NCI-H2107 treated with DMSO at 0.1 percent for 48 hours (cell line): ENCODE results near the gene PSPH.

ENCODE experiments used
- DNase-seq: peaks from one replicate; lab custom pipeline; 2025; ENCODE audit not compliant: unreplicated experiment; lab: John Stamatoyannopoulos, UW

Gene PSPH

DNA sequence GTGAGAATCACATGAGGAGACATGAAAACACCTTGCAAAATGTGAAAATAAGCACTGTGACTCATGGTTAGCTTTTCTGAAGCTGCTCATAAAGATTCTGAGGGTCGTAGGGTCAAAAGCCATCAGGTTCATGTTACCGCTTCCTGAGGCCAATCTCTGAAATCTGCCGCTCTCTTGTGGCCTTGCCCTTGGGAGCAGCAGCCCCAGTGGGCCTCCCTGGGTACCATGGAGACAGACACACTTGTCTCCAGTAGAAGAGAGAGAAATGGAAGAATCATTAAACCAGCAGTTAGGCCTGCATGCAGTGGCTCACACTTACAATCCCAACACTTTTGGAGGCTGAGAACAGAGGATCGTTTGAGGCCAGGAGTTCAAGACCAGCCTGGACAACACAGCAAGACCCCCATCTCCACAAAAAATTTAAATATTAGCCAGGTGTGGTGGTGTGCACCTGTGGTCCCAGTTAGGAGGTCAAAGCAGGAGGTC lies 44.0 kb downstream of the PSPH start:
- DNase-seq: no peak

DNA sequence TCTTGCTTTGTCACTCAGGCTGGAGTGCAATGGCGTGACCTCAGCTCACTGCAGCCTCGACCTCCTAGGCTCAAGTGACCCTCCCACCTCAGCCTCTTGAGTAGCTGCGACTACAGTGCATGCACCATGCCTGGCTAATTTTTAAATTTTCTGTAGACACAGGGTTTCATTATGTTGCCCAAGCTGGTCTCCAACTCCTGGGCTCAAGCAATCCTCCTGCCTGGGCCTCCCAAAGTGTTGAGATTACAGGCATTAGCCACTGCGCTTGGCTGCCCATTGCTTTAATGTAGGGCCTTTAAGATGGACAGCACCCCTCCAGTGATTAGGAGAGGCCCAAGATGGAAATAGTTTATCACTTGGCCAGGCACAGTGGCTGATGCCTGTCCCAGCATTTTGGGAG lies 47.5 kb downstream of the PSPH start:
- DNase-seq: no peak

DNA sequence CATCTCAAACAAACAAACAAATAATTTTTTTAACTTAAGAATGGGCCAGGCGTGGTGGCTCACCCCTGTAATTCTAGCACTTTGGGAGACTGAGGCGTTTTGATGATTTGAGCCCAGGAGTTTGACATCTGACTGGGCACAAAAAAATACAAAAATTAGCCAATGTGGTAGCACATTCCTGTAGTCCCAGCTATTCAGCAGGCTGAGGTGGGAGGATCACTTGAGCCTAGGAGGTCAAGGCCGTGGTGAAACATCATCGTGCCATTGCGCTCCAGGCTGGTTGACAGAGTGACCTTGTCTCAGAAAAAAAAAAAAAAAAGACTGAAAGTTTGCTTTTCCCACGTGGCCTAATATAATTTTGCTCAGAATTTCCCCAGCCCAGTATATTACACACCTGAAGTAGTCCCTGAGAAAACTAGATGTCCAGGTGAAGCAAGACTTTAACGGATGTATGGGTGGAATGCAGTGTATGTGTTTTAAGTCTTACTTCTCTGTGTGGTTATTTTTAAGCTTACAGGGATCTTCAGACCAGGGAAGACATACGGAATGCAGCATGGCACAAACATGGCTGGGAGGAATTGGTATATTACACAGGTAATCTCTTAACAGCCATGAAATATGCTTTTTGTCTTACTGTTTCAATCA lies 54.3 kb downstream of the PSPH start:
- no peak for DNase-seq

DNA sequence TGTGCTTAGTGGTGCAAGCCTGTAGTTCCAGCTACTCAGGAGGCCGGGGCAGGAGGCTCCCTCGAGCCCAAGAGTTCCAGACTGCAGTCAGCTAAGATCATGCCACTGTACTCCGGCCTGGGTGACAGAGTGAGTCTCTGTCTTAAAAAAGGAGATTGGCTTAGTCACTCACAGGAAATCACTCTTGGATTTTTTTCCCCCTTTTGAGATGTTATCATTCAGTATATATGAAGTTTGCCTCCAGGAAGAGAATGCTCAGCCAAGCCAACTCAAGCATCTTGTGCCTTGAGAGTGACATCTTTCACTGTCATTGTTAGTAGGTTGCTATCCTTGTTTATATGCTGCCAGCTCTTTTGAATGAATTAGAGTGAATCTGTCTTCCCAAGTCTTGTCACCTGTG lies 58.9 kb downstream of the PSPH start:
- DNase-seq: no peak

DNA sequence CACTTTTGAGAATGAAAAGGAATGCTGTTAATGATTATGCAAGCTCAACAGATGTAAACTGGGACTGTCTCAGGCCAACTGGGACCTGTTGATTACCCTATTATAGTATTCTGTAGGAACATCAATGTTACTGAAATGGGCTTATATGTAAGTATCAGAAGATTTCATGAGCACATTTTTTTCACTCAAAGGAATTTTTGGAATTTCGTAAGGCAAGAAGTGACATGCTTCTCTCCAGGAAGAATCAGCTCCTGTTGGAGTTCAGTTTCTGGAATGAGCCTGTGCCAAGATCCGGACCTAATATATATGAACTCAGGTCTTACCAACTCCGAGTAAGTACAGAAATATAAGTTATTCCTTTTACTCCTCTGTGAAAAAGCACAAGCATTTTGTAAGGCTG lies 67.7 kb downstream of the PSPH start:
- no peak for DNase-seq

DNA sequence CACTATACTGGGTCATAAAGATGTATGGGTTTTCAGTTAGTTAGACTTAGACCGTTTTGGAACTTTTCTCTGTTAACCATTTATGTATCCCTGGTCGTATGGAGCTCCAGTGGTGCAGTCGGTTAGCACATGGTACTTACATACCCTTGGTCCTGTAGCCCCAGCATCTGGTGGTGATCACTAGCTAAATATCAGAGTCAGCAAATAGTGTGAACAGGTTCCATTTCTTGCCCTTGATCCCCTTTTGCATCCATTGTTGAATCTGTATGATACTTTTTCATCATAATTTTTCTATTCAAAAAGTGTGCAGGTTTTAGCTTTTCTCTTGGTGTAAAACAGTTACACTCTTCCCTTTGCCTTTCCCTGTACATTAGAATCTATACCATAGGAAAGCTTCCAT lies 71.0 kb downstream of the PSPH start:
- DNase-seq: no peak

DNA sequence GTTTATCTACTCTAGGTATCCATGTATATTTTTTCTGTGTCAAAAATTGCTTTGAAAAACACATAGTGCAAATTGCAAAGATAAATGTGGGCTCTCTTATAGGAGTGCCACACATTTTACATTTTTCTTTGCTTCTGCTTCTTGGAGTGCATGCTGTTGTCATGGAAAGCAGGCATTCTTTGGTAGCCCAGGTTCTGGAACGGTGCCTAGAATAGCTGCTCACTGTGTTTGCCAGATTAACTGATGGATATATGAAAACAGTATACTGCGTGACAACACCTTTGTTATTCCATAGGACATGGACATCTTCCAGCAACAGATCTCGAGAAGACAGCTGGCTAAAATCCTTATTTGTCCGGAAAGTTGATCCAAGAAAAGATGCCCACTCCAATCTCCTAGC lies 73.4 kb downstream of the PSPH start:
- DNase-seq: no peak

DNA sequence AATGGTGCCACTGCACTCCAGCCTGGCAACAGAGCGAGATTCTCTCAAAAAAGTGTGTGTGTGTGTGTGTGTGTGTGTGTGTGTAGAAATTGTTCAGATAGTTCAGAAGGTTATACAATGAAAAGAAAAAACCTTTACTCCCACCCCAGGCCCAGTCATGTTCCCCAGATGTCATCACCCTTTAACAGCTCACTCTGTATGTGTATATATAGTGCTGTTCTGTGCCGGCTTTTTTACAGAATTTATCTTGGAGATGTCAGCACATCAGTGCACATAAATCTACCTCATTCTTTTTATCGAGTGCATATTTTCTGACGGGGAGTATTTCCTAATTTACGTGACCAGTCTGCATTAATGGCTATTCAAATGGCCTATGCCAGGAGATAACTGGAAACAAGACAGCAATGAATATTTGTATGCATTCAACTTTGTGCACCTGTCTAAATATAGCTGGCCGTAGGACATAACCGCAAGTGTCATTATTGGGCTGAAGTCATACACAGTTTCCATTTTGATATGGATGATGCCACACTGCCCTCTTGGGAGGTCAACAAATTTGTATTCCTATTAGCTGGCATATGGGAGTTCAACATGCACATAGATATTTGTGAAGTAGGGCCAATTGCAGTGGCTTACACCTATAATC lies 75.1 kb downstream of the PSPH start:
- no peak for DNase-seq

DNA sequence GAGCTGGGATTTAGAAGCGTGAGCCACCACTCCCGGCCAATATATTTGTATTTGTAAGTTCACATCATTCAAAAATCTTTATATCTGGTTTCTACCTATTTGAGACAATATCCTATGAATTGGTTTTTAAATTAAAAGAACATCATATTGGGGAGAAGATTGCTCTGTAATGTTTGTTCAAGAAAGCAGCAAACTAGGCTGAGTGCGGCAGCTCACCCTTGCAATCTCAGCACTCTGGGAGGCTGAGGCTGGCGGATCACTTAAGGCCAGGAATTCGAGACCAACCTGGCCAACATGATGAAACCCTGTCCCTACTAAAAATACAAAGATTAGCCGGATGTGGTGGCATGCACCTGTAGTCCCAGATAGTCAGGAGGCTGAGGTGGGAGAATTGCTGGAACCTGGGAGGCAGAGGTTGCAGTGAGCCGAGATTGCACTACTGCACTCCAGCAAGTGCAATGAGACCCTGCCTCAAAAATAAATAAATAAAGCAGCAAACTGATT lies 77.4 kb downstream of the PSPH start:
- no peak for DNase-seq

GRCh38 chr7:55970978-55971377 lies 80.3 kb downstream of the PSPH start:
- peak; percentile 69 for DNase-seq

- peak; percentile 69 for DNase-seq
Observed at GRCh38 chr7:55970561-55970960, 80.7 kb downstream of the PSPH start.

- no peak for DNase-seq
Observed at GRCh38 chr7:55969391-55969790, 81.9 kb downstream of the PSPH start.

GRCh38 chr7:55966851-55967250 lies 84.4 kb downstream of the PSPH start:
- DNase-seq: no peak

DNA sequence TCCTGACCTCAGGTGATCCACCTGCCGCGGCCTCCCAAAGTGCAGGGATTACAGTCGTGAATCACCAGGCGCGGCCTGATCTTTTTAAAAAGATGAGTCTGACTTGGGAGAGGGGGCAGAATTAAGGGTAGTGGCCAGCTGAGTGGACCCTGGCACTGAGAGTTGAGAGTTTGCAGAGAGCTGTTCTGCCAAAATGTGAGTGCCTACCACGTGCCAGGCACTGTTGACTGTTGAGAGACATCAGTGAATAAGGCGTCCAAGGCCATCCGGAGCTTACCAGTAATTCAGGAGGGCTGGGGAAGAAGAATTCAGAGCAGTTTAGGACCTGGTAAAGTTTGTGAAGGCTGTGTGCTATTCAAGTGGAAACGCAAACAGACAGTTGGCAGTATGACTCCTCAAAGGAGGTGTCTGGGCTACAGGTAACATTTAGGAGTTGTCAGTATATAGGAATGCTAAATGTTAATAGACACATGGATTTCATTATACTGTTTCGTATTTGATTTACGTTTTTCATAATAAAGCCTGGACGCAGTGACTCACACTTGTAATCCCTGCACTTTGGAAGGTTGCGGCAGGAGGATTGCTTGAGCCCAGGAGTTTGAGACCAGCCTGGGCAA lies 85.3 kb downstream of the PSPH start:
- no peak for DNase-seq

DNA sequence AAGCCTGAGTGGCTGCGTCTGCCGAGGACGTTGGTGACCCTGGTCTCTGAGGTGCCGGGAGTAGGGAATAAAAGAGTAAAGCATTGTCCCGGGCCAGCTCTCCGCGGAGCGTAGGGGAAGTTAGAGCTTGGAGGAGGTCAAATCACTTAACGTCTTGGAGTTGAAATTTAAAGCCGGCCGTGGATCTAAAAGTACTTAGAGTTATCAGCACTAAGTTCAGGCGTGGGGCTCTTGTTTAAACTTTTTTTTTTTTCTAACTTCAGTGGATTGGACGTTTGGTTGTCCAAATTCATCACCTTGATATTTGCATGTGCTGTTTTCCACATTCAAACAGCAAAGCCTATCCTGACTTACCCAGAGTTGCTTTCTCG lies 86.2 kb downstream of the PSPH start:
- DNase-seq: no peak

DNA sequence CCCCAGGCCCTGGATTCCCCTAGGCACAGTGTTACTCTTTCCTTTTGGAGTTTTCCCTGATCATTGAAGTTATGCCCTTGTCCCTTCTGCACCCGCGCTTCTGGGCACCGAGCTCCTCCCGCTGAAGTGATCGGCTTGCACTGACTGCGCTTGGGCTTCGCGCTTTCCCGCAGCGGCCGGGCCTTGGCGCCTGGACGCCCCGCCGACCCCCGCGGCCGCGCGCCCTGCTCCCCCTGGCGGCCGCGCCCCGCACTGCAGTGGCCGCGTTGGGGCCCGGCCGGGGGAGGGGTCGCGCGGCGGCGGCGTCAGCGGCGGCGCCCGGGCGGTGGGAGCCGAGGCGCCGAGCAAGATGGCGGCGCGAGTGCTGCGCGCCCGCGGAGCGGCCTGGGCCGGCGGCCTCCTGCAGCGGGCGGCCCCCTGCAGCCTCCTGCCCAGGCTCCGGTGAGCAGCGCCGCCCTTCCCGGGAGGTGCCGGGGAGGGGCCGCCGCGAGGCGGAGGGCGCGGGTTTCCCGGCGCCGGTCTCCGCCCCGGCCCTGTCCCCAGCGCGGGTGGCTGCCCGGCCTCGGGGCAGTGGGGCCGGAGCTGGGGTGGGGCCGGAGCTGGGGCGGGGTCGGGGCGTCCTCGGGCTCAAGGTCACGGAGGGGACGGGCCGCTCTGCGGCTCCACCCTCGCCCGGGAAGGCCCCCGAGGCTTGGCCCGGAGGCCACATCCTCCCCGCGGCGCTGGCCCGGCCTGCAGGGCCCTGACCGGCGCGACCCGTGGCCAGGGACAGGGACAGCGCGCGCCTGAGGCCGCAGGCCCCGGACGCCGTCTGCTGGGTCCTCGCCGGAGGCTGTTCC lies 86.8 kb downstream of the PSPH start, which contains the start of gene NIPSNAP2:
NIPSNAP2 (plus strand) TSS at position 325 of the 839 bp plus-strand sequence; CDS start at position 350, 25 bp downstream.
- peak; percentile 56 for DNase-seq

DNA sequence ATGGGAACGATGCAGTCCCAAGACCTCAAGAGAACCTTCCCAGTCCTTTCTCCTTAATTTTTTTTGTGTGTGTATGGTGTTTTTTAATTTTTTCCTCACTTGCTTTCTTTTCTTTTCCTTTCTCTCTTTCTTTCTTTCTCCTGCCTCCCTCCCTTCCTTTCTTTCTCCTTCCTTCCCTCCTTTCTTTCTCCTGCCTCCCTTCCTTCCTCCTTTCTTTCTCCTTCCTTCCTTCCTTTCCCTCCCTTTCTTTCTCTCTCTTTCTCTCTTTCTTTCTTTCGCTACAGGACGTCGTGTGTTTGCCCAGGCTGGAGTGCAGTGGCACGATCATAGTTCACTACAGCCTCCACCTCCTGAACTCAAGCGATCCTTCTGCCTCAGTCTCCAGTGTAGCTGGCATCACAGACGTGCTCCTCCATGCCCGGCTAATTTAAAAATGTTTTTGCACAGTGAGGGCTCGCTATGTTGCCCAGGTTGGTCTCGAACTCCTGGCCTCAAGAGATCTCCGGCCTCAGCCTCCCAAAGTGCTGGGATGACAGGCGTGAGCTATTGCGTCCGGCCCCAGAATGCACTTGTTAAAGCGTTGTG lies 87.6 kb downstream of the PSPH start:
- DNase-seq: no peak

DNA sequence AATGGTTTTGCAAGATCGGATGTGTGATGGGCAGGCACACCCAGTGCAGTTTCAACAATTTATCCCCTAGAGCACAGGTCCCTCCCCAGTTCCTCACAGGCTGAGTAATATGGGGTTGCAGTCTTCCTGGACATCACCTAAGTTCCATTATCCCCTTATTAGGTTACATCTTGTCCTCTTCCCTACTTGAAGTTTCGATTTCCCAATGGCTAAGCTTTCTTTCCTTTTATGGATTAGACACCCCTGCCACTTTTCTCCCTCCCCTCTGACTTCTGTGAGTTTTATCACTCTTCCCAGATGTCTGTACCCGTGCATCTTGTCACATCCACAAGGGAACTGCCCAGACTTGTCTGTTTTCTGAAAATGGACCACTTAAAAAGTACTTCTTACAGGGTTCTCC lies 89.2 kb downstream of the PSPH start:
- DNase-seq: no peak
